ENCODE data around the gene REC114.
"Not testable (repeated sequence)": the region's sequence is repeated elsewhere in the genome, so short reads cannot be mapped to it uniquely, and the experiment has no call there.

The REC114 gene

GRCh38 chr15:73480050-73480449 lies 37.1 kb downstream of the REC114 start:
- no peaks in the 10 kb centered on the region for H3K9me3 ChIP-seq
- TF ChIP-seq CTCF (IDR thresholded peaks at IDR 0.05), result no peak
- no peaks in the 10 kb centered on the region for H3K36me3 ChIP-seq
- peaks cover 12% of the 10 kb centered on the region for H3K27me3 ChIP-seq
- H3K4me1 ChIP-seq (ENCODE audit: control insufficient read depth in 1 of 2, insufficient read depth in 1 of 2, low read depth in 1 of 2, low read length in 1 of 2), result no peaks in the 10 kb centered on the region
- H3K4me3 ChIP-seq (ENCODE audit: low read depth in 1 of 2, low read length in 1 of 2), result no peak overlapping the region
- H3K27ac ChIP-seq, result no peak overlapping the region

- peaks cover 4% of the 10 kb centered on the region for H3K27me3 ChIP-seq
- H3K4me1 ChIP-seq (ENCODE audit: control insufficient read depth in 1 of 2, insufficient read depth in 1 of 2, low read depth in 1 of 2, low read length in 1 of 2), result no peaks in the 10 kb centered on the region
- no peaks in the 10 kb centered on the region for H3K9me3 ChIP-seq
- H3K27ac ChIP-seq, result no peak overlapping the region
- H3K4me3 ChIP-seq (ENCODE audit: low read depth in 1 of 2, low read length in 1 of 2), result no peak overlapping the region
- no peaks in the 10 kb centered on the region for H3K36me3 ChIP-seq
- TF ChIP-seq CTCF (IDR thresholded peaks at IDR 0.05), result no peak
These were observed 39.2 kb downstream of the REC114 start for GRCh38 chr15:73482166-73482565.

GRCh38 chr15:73483053-73483452 lies 40.1 kb downstream of the REC114 start:
- H3K27me3 ChIP-seq, result peaks cover 4% of the 10 kb centered on the region
- no peak overlapping the region for H3K27ac ChIP-seq
- TF ChIP-seq CTCF (IDR thresholded peaks at IDR 0.05), result no peak
- H3K9me3 ChIP-seq, result no peaks in the 10 kb centered on the region
- H3K4me1 ChIP-seq (ENCODE audit: control insufficient read depth in 1 of 2, insufficient read depth in 1 of 2, low read depth in 1 of 2, low read length in 1 of 2), result no peaks in the 10 kb centered on the region
- H3K36me3 ChIP-seq, result no peaks in the 10 kb centered on the region
- no peak overlapping the region for H3K4me3 ChIP-seq (ENCODE audit: low read depth in 1 of 2, low read length in 1 of 2)

DNA sequence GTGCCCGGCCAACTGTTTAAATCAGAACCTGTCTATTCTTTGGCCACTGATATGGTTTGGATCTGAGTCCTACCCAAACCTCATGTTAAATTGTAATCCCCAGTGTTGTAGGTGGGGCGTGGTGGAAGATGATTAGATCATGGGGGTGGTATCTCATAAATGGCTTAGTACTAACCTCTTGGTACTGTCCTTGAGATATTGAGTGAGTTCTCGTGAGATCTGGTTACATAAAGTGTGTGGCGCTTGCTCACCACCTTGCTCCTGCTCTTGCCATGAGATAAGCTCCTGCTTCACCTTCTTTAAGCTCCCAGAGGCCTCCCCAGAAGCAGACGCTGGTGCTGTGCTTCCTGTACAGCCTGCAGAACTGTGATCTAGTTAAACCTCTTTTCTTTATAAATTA lies 42.4 kb downstream of the REC114 start:
- Histone ChIP-seq H3K27me3 (peaks cover 8% of the 10 kb centered on the region), H3K27ac (no peak overlapping the region), H3K9me3 (no peaks in the 10 kb centered on the region), H3K4me3 (ENCODE audit: low read depth in 1 of 2, low read length in 1 of 2) (no peak overlapping the region), H3K4me1 (ENCODE audit: control insufficient read depth in 1 of 2, insufficient read depth in 1 of 2, low read depth in 1 of 2, low read length in 1 of 2) (no peaks in the 10 kb centered on the region), H3K36me3 (no peaks in the 10 kb centered on the region)
- TF ChIP-seq CTCF (IDR thresholded peaks at IDR 0.05), result no peak

- H3K9me3 ChIP-seq; H3K4me3 ChIP-seq (ENCODE audit: low read depth in 1 of 2, low read length in 1 of 2); H3K27ac ChIP-seq: not testable (repeated sequence)
These were observed 42.9 kb downstream of the REC114 start for GRCh38 chr15:73485885-73486284.

DNA sequence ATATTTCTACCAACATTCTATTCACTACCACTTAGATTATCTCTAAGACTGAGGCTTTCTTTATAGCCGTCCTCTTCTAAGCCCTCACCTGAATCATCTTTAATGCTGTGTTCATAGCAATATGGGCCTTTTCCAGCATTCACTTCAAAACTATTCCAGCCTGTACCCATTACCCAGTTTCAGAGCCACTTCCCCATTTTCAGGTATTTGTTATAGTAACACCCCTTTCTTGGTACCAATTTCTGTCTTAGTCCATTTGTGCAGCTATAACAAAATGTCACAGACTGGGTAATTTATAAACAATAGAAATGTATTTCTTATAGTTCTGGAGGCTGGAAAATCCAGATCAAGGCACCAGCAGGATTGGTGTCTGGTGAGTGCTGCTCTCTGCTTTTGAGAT lies 45.7 kb downstream of the REC114 start:
- Histone ChIP-seq H3K36me3 (no peaks in the 10 kb centered on the region), H3K27me3 (peaks cover 33% of the 10 kb centered on the region), H3K27ac (no peak overlapping the region), H3K4me1 (ENCODE audit: control insufficient read depth in 1 of 2, insufficient read depth in 1 of 2, low read depth in 1 of 2, low read length in 1 of 2) (no peaks in the 10 kb centered on the region), H3K9me3 (no peaks in the 10 kb centered on the region), H3K4me3 (ENCODE audit: low read depth in 1 of 2, low read length in 1 of 2) (no peak overlapping the region)
- TF ChIP-seq CTCF (IDR thresholded peaks at IDR 0.05), result no peak

More at GRCh38 chr15:73485885-73486284, 42.9 kb downstream of the REC114 start:
- H3K36me3 ChIP-seq; H3K4me1 ChIP-seq (ENCODE audit: control insufficient read depth in 1 of 2, insufficient read depth in 1 of 2, low read depth in 1 of 2, low read length in 1 of 2): not testable (repeated sequence)
- H3K27me3 ChIP-seq, result peaks cover 14% of the 10 kb centered on the region

Data from neutrophil (primary cell).